DMS53 treated with DMSO at 0.1 percent for 48 hours (cell line): ENCODE data around the gene SLC25A10.

Experiments
- DNase-seq: peaks from one replicate; lab custom pipeline; 2025; ENCODE audit not compliant: unreplicated experiment; lab: John Stamatoyannopoulos, UW

The SLC25A10 gene

GRCh38 chr17:81741594-81742452 is 29.7 kb downstream of the SLC25A10 start:
- DNase-seq, result no peak
